Neural cell (in vitro differentiated cells): ENCODE data around the gene SIRT4. TPM values are rescaled to one million over a fixed set of nuclear protein-coding genes. Genes with fewer than 3 reads are reported as not detected.
"Not testable (repeated sequence)": the region's sequence is repeated elsewhere in the genome, so short reads cannot be mapped to it uniquely, and the experiment has no call there.

ENCODE experiments used
- H2AFZ ChIP-seq: fragments of 200-600, 300-800 bp; sonication (generic), shearing (Covaris generic); 2 replicates; pipeline ENCODE4 v1.6.0; 2014; ENCODE audit warnings: low read depth, mild to moderate bottlenecking, antibody characterized with exemption, low read length, moderate library complexity
- H3F3A ChIP-seq: fragments of 200-600 bp; shearing (Covaris generic); 2 replicates; pipeline ENCODE4 v1.6.1; 2016; ENCODE audit warnings: mild to moderate bottlenecking, moderate library complexity, mixed read lengths, antibody characterized with exemption, low read length; ENCODE audit not compliant: insufficient read depth, poor library complexity, severe bottlenecking
- H3K27ac ChIP-seq: fragments of 200-600, 300-800 bp; sonication (generic), shearing (Covaris generic); 2 replicates; pipeline ENCODE4 v1.5.1; 2014; ENCODE audit warnings: mild to moderate bottlenecking, low read length, moderate library complexity
- H3K27me3 ChIP-seq: fragments of 300-800, 200-600 bp; sonication (generic), shearing (Covaris generic); 2 replicates; pipeline ENCODE4 v1.6.0; 2014; ENCODE audit warnings: mild to moderate bottlenecking, low read depth, low read length, moderate library complexity; ENCODE audit not compliant: insufficient read depth
- H3K36me3 ChIP-seq: fragments of 300-800, 200-600 bp; sonication (generic), shearing (Covaris generic); 2 replicates; pipeline ENCODE4 v1.5.1; 2014; ENCODE audit warnings: mild to moderate bottlenecking, antibody characterized with exemption, low read length, moderate library complexity; ENCODE audit not compliant: insufficient read depth
- H3K4me2 ChIP-seq: fragments of 300-800, 200-600 bp; sonication (generic), shearing (Covaris generic); 2 replicates; pipeline ENCODE4 v1.6.0; 2014; ENCODE audit warnings: mild to moderate bottlenecking, low read length
- H3K4me3 ChIP-seq: fragments of 300-800, 200-600 bp; sonication (generic), shearing (Covaris generic); 2 replicates; pipeline ENCODE4 v1.5.1; 2014; ENCODE audit warnings: mild to moderate bottlenecking, low read length, moderate library complexity
- H3K79me2 ChIP-seq: fragments of 200-600 bp; shearing (Covaris generic); replicated peaks from 2 replicates; pipeline ENCODE4 v1.6.0; 2014; ENCODE audit warnings: mild to moderate bottlenecking, low read length, moderate library complexity; ENCODE audit not compliant: insufficient read depth
- H3K9ac ChIP-seq: fragments of 300-800, 200-600 bp; sonication (generic), shearing (Covaris generic); 2 replicates; pipeline ENCODE4 v1.6.1; 2016; ENCODE audit warnings: mild to moderate bottlenecking, low read length, mixed read lengths
- H3K9me2 ChIP-seq: fragments of 200-600 bp; shearing (Covaris generic); 2 replicates; pipeline ENCODE4 v1.6.1; 2016; ENCODE audit warnings: mild to moderate bottlenecking, low read length, mixed read lengths; ENCODE audit not compliant: insufficient read depth
- H3K9me3 ChIP-seq: fragments of 200-600, 300-800 bp; sonication (generic), shearing (Covaris generic); 2 replicates; pipeline ENCODE4 v1.6.1; 2016; ENCODE audit warnings: mild to moderate bottlenecking, mixed run types, low read length, moderate library complexity, mixed read lengths
- H4K20me1 ChIP-seq: fragments of 200-600 bp; shearing (Covaris generic); 2 replicates; pipeline ENCODE4 v1.6.1; 2016; ENCODE audit warnings: mild to moderate bottlenecking, mixed run types; ENCODE audit not compliant: insufficient read depth
- CTCF ChIP-seq: fragments of 450-650 bp; IDR thresholded peaks from 2 replicates; pipeline ENCODE4 v1.5.1; 2014; ENCODE audit warnings: antibody characterized with exemption, mild to moderate bottlenecking, moderate library complexity; ENCODE audit not compliant: poor library complexity, severe bottlenecking
- EP300 ChIP-seq: fragments of 450-650 bp; conservative IDR thresholded peaks from 2 replicates; pipeline ENCODE4 v1.6.1; 2014; ENCODE audit warnings: antibody characterized with exemption, mild to moderate bottlenecking, moderate library complexity; ENCODE audit not compliant: poor library complexity, severe bottlenecking
- EZH2 ChIP-seq: fragments of 200-600, 300-800 bp; shearing (Covaris generic), sonication (generic); IDR thresholded peaks from 2 replicates; pipeline ENCODE4 v1.6.1; 2014; ENCODE audit warnings: antibody characterized with exemption, low read length, borderline replicate concordance, mild to moderate bottlenecking; ENCODE audit not compliant: insufficient read depth, poor library complexity, severe bottlenecking
- MXI1 ChIP-seq: fragments of 450-650 bp; conservative IDR thresholded peaks from 2 replicates; pipeline ENCODE4 v1.6.1; 2014; ENCODE audit warnings: antibody characterized with exemption, mild to moderate bottlenecking; ENCODE audit not compliant: poor library complexity, severe bottlenecking
- POLR2AphosphoS5 ChIP-seq: IDR thresholded peaks from 2 replicates; pipeline ENCODE4 v1.6.1; 2012
- RAD21 ChIP-seq: fragments of 450-650 bp; conservative IDR thresholded peaks from 2 replicates; pipeline ENCODE4 v1.6.1; 2014; ENCODE audit warnings: antibody characterized with exemption, mild to moderate bottlenecking, moderate library complexity
- REST ChIP-seq: IDR thresholded peaks from 2 replicates; pipeline ENCODE4 v1.6.1; 2012; ENCODE audit warnings: borderline replicate concordance
- SMC3 ChIP-seq: fragments of 450-650 bp; conservative IDR thresholded peaks from 2 replicates; pipeline ENCODE4 v1.6.1; 2014; ENCODE audit warnings: antibody characterized with exemption, mild to moderate bottlenecking, moderate library complexity; ENCODE audit not compliant: poor library complexity
- TAF1 ChIP-seq: IDR thresholded peaks from 2 replicates; pipeline ENCODE4 v1.6.1; 2012; ENCODE audit warnings: low read depth
- polyA minus RNA-seq: library from RNA; depleted of rRNA, polyadenylated mRNA; stranded (reverse); fragments of >200 nt; gene quantifications from 2 replicates; pipeline ENCODE4 v1.2.3, GENCODE V29; 2014
- polyA plus RNA-seq: library from polyadenylated mRNA; depleted of rRNA; stranded (reverse); fragments of >200 nt; gene quantifications from 2 replicates; pipeline ENCODE4 v1.2.3, GENCODE V29; 2014

Gene SIRT4
- 9.7 and 13.8 TPM in 2 replicates for polyA plus RNA-seq
- 5.8 and 7.5 TPM in 2 replicates for polyA minus RNA-seq

- peak within 1 kb of the TSS; percentile 99 for H2AFZ ChIP-seq
- no peaks in the 10 kb centered on the region for H3K79me2 ChIP-seq
- H3K4me3 ChIP-seq = peak within 1 kb of the TSS; percentile 80
- H3F3A ChIP-seq = no peaks in the 10 kb centered on the region
- no peaks in the 10 kb centered on the region for H3K9me3 ChIP-seq
- peak; percentile 23 for TF ChIP-seq REST
- peak; percentile 59 for TF ChIP-seq SMC3
- peak; percentile 85 for TF ChIP-seq MXI1
- no peak for TF ChIP-seq EZH2
- peak; percentile 54 for TF ChIP-seq RAD21
- peak; percentile 71 for TF ChIP-seq POLR2AphosphoS5
- peak; percentile 94 for TF ChIP-seq CTCF
- no peak for TF ChIP-seq TAF1
- no peak for TF ChIP-seq EP300
- H3K4me2 ChIP-seq = peak within 1 kb of the TSS; percentile 47
- no peaks in the 10 kb centered on the region for H3K9me2 ChIP-seq
- H3K27ac ChIP-seq = peak within 1 kb of the TSS; percentile 59
- H3K9ac ChIP-seq = peak within 1 kb of the TSS; percentile 70
- H4K20me1 ChIP-seq = no peaks in the 10 kb centered on the region
- H3K36me3 ChIP-seq = no peaks in the 10 kb centered on the region
- no peaks in the 10 kb centered on the region for H3K27me3 ChIP-seq
Measured at GRCh38 chr12:120301962-120302815, at the start of gene SIRT4. Gene SIRT4, plus strand, starts transcription at chr12:120302321. Its CDS starts 1,241 bp downstream, at chr12:120303562.

- not testable (repeated sequence) for H3K27me3 ChIP-seq, H2AFZ ChIP-seq, H3K9me2 ChIP-seq, H3K27ac ChIP-seq, H3K9me3 ChIP-seq, H4K20me1 ChIP-seq, H3K9ac ChIP-seq, H3K4me2 ChIP-seq, H3F3A ChIP-seq, H3K4me3 ChIP-seq, H3K36me3 ChIP-seq, H3K79me2 ChIP-seq
Measured at GRCh38 chr12:120253313-120253712, 48.8 kb upstream of the SIRT4 start.
